CD4-positive, alpha-beta T cell treated with Interferon alpha-2 for 1 hour (primary cell): ENCODE results near the gene PAPPA2.

ENCODE experiments used
- DNase-seq, 2 donors: peaks; one replicate each; pipeline ENCODE4 v3.0.0-alpha.2; 2020 to 2022

The PAPPA2 gene

DNA sequence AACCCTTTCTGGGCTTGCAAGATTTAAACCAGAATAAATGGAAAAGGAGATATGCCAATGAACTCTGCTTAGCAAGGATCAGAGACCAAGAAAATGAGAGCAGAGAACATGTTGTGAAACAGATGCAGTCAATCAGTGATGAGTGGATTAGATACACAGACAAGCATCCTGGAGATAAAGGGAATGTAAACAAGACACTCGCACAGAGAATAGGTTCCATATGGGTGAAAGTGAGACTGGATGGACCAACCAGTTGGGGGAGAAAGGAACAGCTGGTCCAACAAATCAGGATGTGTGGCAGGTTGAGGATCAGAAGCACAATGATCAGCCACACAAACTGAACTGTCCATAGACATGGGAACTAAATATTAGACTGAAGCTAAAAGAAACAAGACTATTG is 363.3 kb downstream of the PAPPA2 start:
- DNase-seq = no peak

DNA sequence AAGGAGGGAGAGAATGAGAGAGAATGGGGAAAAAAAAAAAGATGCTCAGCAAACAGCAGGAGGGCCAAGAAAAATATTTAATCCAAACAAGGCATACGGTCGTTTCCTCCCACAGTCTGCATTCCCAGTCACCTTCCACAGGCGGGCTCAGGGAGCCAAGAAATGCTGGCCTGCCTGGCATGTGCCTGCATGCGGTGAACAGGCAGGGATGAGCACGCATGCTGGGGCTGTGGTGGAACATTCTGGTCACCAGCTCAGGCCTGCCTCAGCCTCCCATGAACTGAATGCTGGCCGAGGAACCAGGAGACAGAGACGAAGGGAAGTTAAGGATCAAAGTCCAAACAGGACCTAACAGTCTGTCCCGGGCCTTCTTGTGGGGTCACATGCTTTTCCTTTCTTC is 366.3 kb downstream of the PAPPA2 start:
- no peak for DNase-seq

DNA sequence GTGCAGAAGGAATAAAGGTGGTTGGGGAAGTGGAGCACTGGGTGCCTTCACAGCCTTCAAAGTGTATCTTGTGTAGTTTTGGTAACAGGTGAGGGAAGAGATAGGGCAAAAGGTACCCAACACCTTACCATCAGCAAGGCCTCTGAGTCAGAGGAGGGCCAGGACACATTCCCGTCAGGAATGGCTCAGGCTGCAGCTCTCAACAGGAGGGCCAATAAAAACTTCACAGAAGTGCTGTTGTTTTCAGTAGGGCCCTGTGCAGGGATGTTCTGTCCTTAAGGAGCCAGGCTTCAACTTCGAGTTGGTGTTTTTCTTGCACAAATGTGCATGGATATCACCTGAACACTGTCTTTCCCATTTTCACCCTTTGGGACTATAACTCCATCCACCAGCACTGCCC is 368.2 kb downstream of the PAPPA2 start:
- no peak for DNase-seq

DNA sequence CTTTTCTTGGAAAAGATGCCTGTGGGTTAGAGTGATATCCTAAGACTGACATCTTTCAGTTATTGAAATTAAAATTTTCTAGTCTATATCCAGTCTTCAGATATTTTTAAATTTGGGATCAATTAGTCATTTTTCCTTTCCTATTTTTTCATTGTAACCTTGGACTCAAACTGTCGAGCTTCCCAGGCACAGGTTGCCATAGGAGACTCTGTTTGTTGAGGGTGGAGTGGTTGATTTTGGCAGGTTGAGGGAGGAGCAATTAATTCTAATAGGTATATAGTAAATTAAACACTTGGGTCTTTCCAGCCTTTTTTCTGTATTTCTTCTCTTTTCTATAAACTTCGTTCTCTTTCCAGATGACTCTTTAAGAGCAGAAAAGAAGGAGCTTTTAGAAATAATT is 374.7 kb downstream of the PAPPA2 start:
- no peak for DNase-seq

DNA sequence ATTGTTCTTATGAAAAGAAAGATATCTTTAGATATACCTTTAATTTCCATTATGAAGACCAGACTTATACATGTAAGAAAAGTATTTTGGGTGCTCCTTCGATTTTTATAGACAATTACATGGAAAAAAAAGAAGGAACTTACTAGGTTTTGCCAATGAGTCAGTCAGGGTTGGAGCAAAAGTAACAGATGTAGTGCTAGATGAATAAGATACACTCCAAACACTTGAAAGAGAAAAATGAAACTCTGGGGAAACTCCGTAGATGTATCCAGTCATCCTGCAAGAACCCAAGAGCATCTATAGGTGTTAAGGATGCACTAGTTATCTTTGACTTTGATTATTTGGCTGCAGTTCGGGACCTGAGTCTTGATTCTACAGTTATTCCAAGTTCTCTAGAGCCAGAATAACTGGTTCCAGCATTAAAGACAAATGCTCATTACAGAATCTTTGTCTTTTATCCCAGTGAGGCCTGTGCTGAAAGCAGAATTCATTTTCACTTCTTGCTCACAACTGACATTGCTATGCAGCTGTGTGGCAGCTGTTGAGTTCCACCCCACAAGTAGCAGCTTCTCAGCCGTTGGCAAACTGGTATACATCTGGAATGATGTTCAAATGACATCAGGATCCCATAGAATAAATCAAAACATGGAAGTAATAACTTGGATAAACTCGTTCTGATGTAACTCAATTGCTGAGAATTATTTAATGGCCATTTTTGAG is 375.5 kb downstream of the PAPPA2 start:
- DNase-seq = no peak

DNA sequence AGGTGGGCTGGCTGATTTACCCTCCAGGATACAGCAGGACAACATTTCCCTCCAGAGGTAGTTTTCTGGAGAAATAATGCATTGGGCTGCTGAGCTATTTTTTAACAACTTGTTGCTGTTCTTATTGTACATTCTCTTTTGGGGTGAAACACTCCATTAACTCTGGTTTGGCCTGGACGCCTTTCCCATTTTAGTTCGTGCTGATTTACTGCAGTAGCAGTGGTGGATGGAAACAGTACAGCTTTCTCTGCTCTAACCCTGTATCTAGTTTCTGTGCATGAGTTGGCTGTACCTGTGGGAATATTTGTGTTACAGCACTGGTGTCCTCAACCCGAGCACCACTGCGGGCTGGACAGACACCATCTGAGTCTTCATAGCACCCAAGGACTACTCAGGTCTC is 376.2 kb downstream of the PAPPA2 start:
- no peak for DNase-seq

DNA sequence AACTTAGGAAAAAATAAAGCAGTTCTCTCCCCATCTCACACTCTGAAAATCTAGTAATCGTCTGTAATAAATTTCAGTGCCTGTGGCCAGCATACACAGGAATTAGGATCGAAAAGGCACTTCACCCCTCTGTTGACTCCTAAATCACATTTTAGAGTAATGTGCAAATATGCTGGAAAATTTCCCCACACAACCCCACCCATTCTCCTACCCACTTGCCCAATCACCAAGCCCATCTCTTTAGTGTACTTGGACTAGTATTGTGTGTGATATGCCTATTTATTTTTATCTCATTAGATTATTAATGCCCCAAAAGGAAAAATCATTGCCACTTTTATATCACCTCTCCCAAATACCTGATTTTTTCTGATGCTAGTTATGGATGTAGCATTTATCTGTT is 378.3 kb downstream of the PAPPA2 start:
- no peak for DNase-seq

DNA sequence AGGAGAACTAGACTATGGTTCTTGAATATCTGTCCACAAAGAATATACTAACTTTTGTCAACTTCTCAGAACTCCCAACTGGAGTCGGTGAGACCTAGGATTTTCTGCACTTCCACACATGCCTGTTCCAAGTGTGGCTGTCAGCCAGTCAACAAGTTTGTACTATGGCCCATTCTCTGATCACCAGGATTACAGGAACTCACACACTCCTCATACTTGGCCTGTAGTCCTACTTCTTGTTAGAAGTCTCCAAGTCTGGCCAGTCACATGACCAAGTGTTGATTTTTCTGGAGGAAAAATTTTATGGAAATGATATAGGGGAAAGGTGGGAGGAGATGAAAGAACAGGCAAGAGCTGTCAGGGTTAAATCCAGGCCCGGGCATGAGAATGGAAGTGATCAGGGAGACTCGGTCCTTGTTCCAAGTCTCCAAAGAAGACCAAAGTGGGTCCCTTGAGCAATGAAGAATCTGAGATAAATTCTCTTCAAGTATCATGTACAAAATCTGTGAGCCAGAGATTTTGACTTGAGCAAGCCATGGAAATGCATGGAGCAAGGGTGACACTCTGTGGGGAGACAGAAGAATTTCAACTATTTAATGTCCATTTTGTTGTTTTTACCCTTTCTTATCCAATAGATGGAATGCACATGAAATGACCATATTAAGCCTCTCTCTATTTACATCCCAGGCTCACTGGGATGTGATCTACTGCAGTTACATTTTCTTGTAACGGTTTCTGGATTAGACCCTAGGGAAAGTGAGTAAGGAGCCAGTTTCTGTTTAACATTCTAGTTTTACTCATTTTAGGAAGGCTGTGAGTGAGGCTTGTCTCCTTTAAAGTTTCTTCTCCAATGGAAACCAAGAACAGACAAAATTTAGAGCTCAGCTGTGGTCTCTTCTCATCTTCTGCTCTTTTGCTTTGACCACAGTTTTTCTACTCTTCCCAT is 380.6 kb downstream of the PAPPA2 start:
- no peak for DNase-seq

DNA sequence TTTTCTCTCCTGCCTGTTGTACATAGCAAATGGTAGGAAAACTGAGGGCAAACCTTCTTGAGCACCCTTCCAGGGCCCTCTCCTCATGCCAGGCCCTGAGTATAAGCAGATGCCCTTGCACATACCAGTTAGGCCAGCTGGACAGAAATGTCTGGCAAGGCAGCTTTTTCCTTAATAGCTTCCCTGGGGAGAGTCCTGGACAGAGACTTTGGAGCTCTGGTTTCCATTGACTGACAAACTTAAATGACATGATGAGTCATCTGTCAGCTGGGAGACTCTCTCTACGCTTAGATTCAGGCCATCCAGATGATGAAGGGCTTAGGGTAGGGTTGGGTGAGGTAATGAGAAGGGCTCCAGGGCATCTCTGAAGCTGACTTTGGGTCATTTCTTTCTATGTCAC is 384.1 kb downstream of the PAPPA2 start:
- no peak for DNase-seq

DNA sequence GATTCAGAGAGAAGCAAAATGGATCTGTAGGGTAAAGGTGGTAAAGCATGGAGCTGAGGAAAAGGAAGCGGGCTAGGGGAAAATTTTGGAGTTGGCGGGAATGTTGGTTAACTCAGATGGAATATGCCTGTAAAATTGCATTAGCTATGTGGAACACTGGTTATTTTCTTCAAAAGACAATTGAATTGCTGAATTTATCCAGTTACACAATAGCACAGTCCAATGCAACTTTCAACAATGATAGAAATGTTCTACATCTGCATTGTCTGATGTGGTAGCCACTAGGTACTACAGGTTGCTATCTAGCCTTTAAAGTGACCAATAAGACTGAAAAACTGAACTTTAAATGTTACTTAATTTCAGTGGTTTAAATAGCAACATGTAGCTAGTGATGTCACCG is 386.3 kb downstream of the PAPPA2 start:
- DNase-seq = no peak

DNA sequence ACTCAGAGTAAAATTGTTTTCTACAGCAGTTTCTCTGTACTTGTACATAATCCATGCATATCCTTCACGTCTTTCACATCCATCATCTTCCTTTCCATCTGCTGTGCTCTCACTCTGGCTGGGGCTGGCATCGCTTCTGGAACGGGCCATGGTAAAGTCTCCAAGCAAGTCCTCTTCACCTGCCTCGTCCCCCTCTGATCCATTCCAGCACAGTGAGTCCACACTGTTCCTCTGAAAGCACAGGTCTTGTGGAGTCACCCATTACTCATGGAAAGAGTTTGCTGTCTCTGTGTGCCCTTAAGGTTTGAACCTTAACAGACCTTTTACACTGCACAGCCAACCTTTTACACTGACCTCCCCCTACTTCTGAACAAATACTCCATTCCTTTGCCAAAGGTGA is 387.9 kb downstream of the PAPPA2 start:
- no peak for DNase-seq

DNA sequence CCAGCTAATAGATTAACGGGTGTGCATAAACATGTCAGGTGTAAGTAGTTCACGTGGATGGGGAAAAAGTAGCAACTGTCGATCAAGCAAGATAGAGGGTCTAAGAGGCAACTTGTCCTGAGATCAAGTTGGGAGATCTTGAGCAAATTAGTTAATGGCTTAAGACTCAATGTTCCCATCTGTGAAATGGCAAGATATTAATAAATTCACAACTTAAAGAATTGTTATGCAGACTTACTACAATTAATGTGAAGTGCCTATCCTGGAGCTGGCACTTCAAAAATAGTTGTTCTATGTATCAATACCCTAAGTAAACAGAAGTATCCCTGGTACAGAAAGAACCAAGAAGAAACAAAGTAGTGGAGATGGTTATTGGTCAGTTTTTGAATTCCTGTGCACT is 389.1 kb downstream of the PAPPA2 start:
- DNase-seq = no peak

DNA sequence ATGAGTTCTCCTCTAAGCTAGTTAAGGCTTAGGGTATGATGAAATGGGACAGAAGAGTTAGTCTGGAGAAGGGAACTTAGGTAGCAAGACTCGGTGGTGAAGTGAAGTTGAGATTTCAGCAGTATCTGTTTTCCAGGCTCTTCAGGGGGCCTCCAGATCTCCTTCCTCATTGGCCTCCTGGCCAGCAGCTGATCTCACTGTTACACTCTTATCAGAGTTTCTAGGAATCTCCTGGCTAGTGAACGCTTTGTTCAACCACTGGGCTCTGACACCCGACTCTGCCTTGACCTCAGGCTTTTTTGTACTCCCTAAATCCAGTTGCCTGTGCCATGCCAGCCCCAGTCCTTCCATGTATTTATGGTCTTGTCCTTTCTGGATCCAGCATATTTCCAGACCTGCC is 390.5 kb downstream of the PAPPA2 start:
- no peak for DNase-seq

DNA sequence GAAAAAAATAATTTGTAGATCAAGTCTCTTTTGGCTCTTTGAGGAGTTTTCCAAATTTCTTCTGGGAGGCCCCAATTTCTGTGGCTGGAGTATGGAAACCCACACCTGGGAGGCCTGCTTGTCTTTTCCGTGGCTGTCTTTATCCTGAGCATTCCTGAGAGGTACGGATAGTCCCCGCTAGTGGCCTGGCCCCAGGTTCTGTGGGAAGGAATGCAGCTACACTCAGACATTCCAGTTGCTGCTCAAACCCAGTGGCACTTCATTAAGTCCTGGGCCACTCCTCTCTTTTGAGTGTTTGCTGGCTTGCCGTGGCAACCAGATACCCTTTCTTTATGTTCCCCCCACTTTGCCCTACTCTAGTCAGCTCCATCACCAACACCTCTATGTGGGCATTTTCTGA is 391.1 kb downstream of the PAPPA2 start:
- DNase-seq = no peak

DNA sequence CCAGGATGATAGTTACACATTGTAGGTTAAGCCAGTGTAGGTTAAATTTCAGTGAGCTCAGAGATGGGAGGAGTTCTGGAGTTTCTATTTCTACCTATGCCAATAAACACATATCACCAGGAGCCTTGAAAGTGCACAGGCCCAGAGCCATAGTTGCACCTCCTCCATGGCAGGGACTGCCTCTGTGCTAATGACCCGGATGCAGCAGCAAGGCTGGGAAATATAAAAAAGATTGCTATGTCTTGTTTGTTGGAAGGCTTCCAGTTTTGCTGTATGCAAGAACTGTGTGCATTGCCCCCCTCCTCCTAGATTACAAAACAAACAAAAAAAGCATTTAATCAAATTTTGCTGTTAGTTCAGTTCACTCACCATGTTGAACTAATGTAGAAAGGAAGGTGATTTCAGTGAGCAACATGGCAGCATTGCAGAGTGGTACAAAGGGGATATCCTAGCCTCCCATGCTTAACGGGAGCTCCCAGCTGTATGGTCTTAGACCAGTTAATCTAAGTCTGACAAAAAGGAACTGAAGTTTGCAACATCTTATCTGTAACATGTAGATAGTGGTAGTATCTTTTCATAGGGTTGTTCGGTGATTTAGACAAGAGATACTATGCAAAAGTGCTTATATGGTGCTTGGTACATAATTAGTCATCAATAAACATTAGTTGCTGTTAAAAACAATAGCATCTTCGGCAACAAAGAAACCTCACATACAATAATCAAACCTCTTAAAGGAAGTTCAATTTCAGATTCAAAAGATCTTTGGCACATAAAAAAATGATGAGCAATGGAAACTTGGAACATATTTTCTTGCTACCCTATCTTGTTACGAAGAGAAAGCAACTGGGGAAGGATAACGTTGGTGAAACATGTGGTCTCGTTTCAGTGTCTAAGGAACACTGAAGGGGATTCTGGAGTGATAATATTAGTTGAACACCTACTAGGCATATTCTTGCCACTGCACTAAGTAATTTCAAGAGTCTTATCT is 392.1 kb downstream of the PAPPA2 start:
- DNase-seq = no peak

DNA sequence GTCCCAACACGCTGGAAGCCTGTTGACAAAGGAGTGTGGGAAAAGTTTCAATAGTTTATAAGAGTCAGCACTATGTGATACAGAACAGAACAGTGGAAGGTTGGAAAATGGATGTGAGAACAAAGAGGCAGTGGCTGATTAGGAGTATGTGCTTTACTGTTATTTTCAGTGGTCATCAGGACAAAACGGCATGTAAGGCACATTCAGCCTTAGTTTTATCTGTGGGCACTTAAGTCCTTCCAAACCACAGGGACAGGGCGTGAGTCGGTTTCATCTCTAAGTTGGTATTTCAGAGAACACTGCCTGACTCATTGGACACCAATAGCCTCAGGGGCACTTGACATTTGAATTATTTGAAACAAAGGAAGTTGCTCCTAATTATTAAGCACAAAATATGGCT is 394.7 kb downstream of the PAPPA2 start:
- DNase-seq = no peak

DNA sequence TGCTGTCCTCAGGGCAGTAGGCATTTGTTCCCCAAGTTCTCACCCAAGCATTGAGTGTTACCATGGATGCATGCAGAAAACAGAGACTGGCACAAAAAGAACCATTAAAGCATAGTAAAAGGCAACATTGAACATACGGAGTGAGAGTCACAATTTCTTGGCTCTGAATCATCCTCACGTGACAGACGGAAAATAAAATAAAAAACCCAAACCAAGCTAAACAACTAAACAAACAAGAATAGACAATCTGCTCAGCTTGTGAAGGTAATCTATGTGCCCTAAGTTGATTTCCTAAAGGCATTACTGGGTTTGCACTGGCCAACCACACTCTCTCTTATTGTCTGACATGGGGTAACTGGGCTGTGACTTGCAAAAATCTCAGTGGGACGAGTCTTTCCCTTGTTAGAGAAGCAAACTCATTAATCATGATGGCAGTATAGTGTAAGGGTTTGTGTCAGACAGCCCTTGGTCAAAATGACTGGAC is 395.5 kb downstream of the PAPPA2 start:
- DNase-seq = no peak

DNA sequence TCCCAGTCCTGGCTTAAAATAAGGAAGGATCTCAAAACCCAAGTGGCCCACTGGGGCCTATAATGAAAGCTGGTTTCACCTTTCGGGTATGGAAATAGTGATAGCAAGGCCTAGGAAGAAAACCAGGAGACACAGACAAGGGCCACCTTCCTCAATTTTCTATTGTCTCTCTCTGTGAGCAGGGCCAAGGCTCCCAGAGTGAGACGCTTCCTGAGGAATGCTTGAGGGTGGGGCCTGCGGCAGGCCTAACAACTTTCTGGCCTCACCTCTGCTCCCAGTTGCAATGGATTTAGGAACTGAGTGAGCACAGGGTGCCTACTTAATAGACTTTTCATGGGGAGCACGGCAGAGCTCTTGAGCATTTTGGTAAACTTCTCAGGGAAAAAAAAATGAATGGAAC is 400.6 kb downstream of the PAPPA2 start:
- no peak for DNase-seq

DNA sequence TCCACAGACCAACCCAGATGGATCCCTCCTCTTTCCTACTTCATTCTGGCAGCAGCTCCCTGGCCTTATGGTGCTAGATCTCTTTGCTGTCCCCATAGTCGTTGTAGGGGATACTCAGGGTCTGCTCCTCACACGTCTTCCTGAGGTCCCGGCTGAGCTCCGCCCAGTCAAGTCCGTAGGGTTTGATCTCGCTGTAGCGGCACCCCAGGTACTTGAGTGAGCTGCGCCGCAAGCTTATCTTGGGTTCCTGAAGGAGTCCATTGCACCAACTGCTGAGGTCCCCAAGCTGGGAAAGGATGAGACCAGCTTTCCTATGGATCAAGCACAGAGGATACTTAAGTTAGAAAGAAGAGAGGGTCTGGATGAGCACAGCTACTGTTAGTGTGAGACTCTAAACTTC is 401.2 kb downstream of the PAPPA2 start:
- DNase-seq = no peak

DNA sequence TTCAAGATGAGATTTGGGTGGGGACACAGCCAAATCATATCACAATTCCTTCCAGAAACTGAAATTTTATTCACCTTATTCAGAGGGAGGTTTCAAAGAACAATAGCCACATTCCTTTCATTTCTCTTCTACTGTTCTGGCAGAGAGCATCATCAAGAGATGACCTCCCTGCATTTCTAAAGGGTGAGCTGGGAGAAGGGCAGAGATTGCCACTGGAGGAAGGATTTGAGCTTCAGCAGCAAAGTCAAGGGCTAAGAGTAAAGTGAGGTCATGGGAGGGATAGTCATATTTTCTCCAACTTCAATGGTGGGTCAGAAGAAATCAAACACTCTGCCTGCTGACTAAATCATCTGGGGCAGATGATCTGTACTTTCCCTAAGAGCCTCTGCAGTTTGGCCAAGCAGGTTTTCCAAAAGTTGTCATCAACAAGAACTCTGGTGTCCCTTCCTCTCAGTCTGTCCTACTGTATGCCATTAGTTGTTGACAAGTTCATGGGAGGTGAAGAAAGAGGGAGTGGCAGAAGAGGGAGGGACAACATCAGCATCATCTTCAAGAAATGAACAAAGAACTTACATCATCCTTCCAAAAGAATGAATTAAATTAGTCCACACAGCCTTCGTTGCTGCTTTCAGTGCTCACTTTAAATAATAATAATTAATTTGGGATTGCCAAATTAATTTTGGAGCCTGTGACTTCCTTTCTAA is 403.2 kb downstream of the PAPPA2 start:
- DNase-seq = no peak

DNA sequence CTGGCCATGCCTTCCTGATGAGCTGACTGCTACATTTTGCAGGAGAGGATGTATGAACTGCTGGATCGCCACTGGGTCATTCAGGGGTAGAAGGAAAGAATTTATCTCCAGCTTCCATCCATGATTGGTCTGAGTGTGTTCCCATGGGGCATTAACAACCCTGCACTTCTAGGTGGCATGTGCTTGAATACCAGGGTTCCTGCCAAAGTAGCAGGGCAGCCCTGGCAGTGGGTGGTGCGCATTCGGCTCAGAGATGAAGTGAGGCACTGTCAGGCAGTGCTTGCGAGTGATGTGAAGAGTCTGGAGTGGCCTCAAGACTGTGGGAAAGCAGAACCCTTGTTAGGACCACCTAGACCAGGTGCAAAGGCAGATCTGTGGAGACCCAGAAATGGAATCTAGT is 406.6 kb downstream of the PAPPA2 start:
- DNase-seq = no peak

DNA sequence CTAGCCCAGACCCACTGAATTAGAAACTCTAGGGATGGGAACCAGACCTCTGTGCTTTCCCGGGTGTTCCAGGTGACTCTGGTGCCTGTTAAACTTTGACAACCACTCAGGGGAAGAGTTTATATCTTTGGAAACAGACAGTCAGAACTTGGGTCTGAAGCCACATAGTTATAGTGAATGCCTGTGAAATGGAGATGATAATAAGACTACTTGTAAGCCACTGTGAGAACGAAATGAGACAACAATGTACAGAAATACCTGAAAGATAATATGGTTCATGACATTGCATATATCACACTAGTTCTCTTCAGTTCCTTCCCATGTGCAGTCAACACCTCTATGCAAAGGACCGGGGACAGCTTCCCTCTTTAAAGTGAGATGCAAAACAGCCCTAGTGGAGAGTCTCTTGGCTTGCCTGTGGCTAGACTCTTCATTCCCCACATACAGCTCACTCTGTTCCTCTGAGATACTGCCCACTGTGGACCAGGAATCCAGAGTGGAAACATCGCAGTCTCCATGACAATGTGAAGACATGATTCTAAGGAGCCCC is 414.1 kb downstream of the PAPPA2 start:
- no peak for DNase-seq
